Nephron (organoid): ENCODE results near the gene PDZD2.

ENCODE experiments used
- H3K27ac Mint-ChIP-seq, 3 experiments: 2 replicates each; pipeline ENCODE4 v1.8.0; 2020; ENCODE audit warnings: mixed read lengths in 3 of 3, mild to moderate bottlenecking in 2 of 3, moderate library complexity in 1 of 3
- H3K27me3 Mint-ChIP-seq: 2 replicates; pipeline ENCODE4 v1.8.0; 2021; ENCODE audit warnings: low read depth, mild to moderate bottlenecking, moderate library complexity, mixed read lengths
- H3K36me3 Mint-ChIP-seq: 2 replicates; pipeline ENCODE4 v1.8.0; 2020; ENCODE audit warnings: low read depth, mixed read lengths
- H3K4me1 Mint-ChIP-seq: 2 replicates; pipeline ENCODE4 v1.8.0; 2020; ENCODE audit warnings: mixed read lengths
- H3K4me3 Mint-ChIP-seq, 3 experiments: 2 replicates each; pipeline ENCODE4 v1.8.0; 2020; ENCODE audit warnings: mild to moderate bottlenecking in 3 of 3, mixed read lengths in 3 of 3, moderate library complexity in 2 of 3
- H3K9me3 Mint-ChIP-seq: 2 replicates; pipeline ENCODE4 v1.8.0; 2020; ENCODE audit warnings: mixed read lengths
- CTCF ChIP-seq, 3 experiments: fragments of 200-600 bp; sonication (generic); IDR thresholded peaks; one replicate each; pipeline ENCODE4 v1.5.0; 2021; ENCODE audit warnings: antibody characterized with exemption in 3 of 3; ENCODE audit not compliant: unreplicated experiment in 3 of 3

PDZD2 gene

DNA sequence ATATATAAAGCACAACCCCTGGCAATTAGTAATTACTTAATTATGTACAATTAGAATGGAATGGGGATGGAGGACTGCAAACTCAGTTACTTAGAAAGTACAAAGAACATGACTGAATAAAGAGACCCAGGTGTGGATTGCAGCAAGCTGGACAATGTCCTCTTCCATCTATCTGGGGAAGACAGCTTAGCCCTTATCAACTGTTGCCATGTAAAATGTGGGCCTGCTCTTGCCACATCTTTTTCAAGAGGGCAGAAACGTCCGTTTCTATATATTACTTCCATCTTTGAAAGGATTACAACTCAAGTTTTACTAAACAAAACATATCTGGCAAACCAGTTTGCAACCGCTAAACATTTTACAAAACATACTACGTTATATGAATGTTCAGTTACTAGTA lies 509.0 kb downstream of the PDZD2 start:
- Mint-ChIP-seq H3K4me3 (no peak overlapping the region), H3K36me3 (peaks cover 35% of the 10 kb centered on the region), H3K9me3 (peaks cover 3% of the 10 kb centered on the region), H3K4me1 (peaks cover 47% of the 10 kb centered on the region), H3K27me3 (no peaks in the 10 kb centered on the region), H3K27ac (no peak overlapping the region)
- no peak for TF ChIP-seq CTCF (IDR thresholded peaks at IDR 0.05; ENCODE audit: unreplicated experiment in 3 of 3)

GRCh38 chr5:32150366-32150765 lies 511.4 kb downstream of the PDZD2 start:
- peaks cover 42% of the 10 kb centered on the region for H3K4me1 Mint-ChIP-seq
- no peaks in the 10 kb centered on the region for H3K9me3 Mint-ChIP-seq
- TF ChIP-seq CTCF (IDR thresholded peaks at IDR 0.05; ENCODE audit: unreplicated experiment in 3 of 3) = no peak
- no peaks in the 10 kb centered on the region for H3K27me3 Mint-ChIP-seq
- no peak overlapping the region for H3K27ac Mint-ChIP-seq
- H3K4me3 Mint-ChIP-seq = no peak overlapping the region
- peaks cover 17% of the 10 kb centered on the region for H3K36me3 Mint-ChIP-seq

- Mint-ChIP-seq H3K9me3 (no peaks in the 10 kb centered on the region), H3K27ac (no peak overlapping the region), H3K27me3 (no peaks in the 10 kb centered on the region), H3K36me3 (peaks cover 14% of the 10 kb centered on the region), H3K4me3 (no peak overlapping the region), H3K4me1 (peaks cover 35% of the 10 kb centered on the region)
- no peak for TF ChIP-seq CTCF (IDR thresholded peaks at IDR 0.05; ENCODE audit: unreplicated experiment in 3 of 3)
Observed at GRCh38 chr5:32151198-32151597, 512.3 kb downstream of the PDZD2 start.

DNA sequence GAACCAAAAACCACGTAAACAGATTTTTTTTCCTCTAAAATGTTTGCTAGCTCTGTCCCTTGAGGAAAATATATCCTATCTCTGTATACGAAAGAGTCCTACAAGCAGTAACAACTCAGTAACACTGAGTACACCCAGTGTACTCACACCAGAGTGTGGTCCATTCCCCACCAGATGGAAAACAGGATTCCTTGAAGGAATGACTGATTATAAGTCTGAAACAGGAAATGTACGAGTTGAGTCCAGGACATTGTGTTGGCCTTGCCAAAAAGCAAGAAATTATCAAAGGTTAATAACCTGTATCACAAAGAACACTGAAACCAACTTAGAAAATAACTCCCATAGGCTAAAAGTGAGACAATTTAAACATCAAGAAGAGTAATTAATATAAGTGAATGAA lies 514.8 kb downstream of the PDZD2 start:
- H3K36me3 Mint-ChIP-seq = peaks cover 14% of the 10 kb centered on the region
- H3K4me1 Mint-ChIP-seq = peaks cover 21% of the 10 kb centered on the region
- no peak for TF ChIP-seq CTCF (IDR thresholded peaks at IDR 0.05; ENCODE audit: unreplicated experiment in 3 of 3)
- no peaks in the 10 kb centered on the region for H3K9me3 Mint-ChIP-seq
- H3K4me3 Mint-ChIP-seq = no peak overlapping the region
- no peaks in the 10 kb centered on the region for H3K27me3 Mint-ChIP-seq
- peak overlapping the region in 1 of 3 experiments; percentile 43 for H3K27ac Mint-ChIP-seq

- Mint-ChIP-seq H3K4me1 (peaks cover 21% of the 10 kb centered on the region), H3K9me3 (no peaks in the 10 kb centered on the region), H3K27me3 (no peaks in the 10 kb centered on the region), H3K27ac (no peak overlapping the region), H3K4me3 (no peak overlapping the region), H3K36me3 (peaks cover 10% of the 10 kb centered on the region)
- no peak for TF ChIP-seq CTCF (IDR thresholded peaks at IDR 0.05; ENCODE audit: unreplicated experiment in 3 of 3)
Observed at GRCh38 chr5:32155211-32155610, 516.3 kb downstream of the PDZD2 start.

- no peaks in the 10 kb centered on the region for H3K9me3 Mint-ChIP-seq
- TF ChIP-seq CTCF (IDR thresholded peaks at IDR 0.05; ENCODE audit: unreplicated experiment in 3 of 3) = no peak
- peaks cover 19% of the 10 kb centered on the region for H3K36me3 Mint-ChIP-seq
Observed at GRCh38 chr5:32156635-32157034, 517.7 kb downstream of the PDZD2 start.

More at GRCh38 chr5:32156635-32157034, 517.7 kb downstream of the PDZD2 start:
- Mint-ChIP-seq H3K27me3 (no peaks in the 10 kb centered on the region), H3K27ac (no peak overlapping the region), H3K4me1 (peaks cover 20% of the 10 kb centered on the region), H3K4me3 (no peak overlapping the region)
